Muscle layer of colon (tissue), 2 donors: ENCODE measurements around the gene GNG7.
A peak's percentile ranks its signal among the peaks of the same experiment; 100 is the strongest.
"Not testable (repeated sequence)": the region's sequence is repeated elsewhere in the genome, so short reads cannot be mapped to it uniquely, and the experiment has no call there.

Experiments used
- H3K27ac ChIP-seq: one replicate; pipeline ENCODE4 v1.7.0; 2013; ENCODE audit warnings: low read depth, mild to moderate bottlenecking, low read length, moderate library complexity
- H3K27me3 ChIP-seq, 2 donors: one replicate each; pipeline ENCODE4 v1.7.0; 2013; ENCODE audit warnings: low read length in 2 of 2, mild to moderate bottlenecking in 2 of 2; ENCODE audit not compliant: insufficient read depth in 2 of 2, control insufficient read depth in 1 of 2
- H3K36me3 ChIP-seq: one replicate; pipeline ENCODE4 v1.7.0; 2013; ENCODE audit warnings: mild to moderate bottlenecking, low read length; ENCODE audit not compliant: insufficient read depth
- H3K4me1 ChIP-seq: one replicate; pipeline ENCODE4 v1.7.0; 2013; ENCODE audit warnings: mild to moderate bottlenecking, low read length; ENCODE audit not compliant: insufficient read depth
- H3K4me3 ChIP-seq, 2 donors: one replicate each; pipeline ENCODE4 v1.7.0; 2013; ENCODE audit warnings: low read length in 2 of 2, low read depth in 1 of 2, mild to moderate bottlenecking in 1 of 2, moderate library complexity in 1 of 2
- H3K9ac ChIP-seq: one replicate; pipeline ENCODE4 v1.7.0; 2013; ENCODE audit warnings: low read length
- H3K9me3 ChIP-seq: one replicate; pipeline ENCODE4 v1.7.0; 2013; ENCODE audit warnings: mild to moderate bottlenecking, low read length
- donor health status: abdominal sarcoma.
- donor health status: Adenocarcinoma of cecum.

Gene GNG7

GRCh38 chr19:2511991-2512390, 190.5 kb downstream of the GNG7 start:
- no peak overlapping the region for H3K27ac ChIP-seq
- no peaks in the 10 kb centered on the region for H3K36me3 ChIP-seq
- H3K4me1 ChIP-seq: no peaks in the 10 kb centered on the region
- H3K4me3 ChIP-seq: no peak overlapping the region
- no peaks in the 10 kb centered on the region for H3K9me3 ChIP-seq
- H3K27me3 ChIP-seq: no peaks in the 10 kb centered on the region
- no peak overlapping the region for H3K9ac ChIP-seq

GRCh38 chr19:2511570-2511969, 190.9 kb downstream of the GNG7 start:
- no peaks in the 10 kb centered on the region for H3K27me3 ChIP-seq
- H3K4me1 ChIP-seq: no peaks in the 10 kb centered on the region
- no peak overlapping the region for H3K27ac ChIP-seq
- no peak overlapping the region for H3K4me3 ChIP-seq
- H3K9ac ChIP-seq: no peak overlapping the region
- no peaks in the 10 kb centered on the region for H3K9me3 ChIP-seq
- H3K36me3 ChIP-seq: no peaks in the 10 kb centered on the region

GRCh38 chr19:2509096-2509495, 193.4 kb downstream of the GNG7 start:
- Histone ChIP-seq H3K9me3 (no peaks in the 10 kb centered on the region), H3K27me3 (no peaks in the 10 kb centered on the region), H3K27ac (no peak overlapping the region), H3K4me3 (no peak overlapping the region), H3K36me3 (no peaks in the 10 kb centered on the region), H3K9ac (no peak overlapping the region), H3K4me1 (no peaks in the 10 kb centered on the region)

GRCh38 chr19:2507109-2507508, 195.4 kb downstream of the GNG7 start:
- Histone ChIP-seq H3K4me1 (no peaks in the 10 kb centered on the region), H3K36me3 (no peaks in the 10 kb centered on the region), H3K9me3 (no peaks in the 10 kb centered on the region), H3K27ac (no peak overlapping the region), H3K4me3 (no peak overlapping the region), H3K9ac (no peak overlapping the region), H3K27me3 (no peaks in the 10 kb centered on the region)

GRCh38 chr19:2506656-2507055, 195.8 kb downstream of the GNG7 start:
- not testable (repeated sequence) for H3K36me3 ChIP-seq, H3K4me1 ChIP-seq, H3K27ac ChIP-seq, H3K9me3 ChIP-seq, H3K4me3 ChIP-seq, H3K9ac ChIP-seq, H3K27me3 ChIP-seq

- Histone ChIP-seq H3K9ac (no peak overlapping the region), H3K27me3 (no peaks in the 10 kb centered on the region), H3K27ac (no peak overlapping the region)
These were observed 198.9 kb downstream of the GNG7 start for GRCh38 chr19:2503521-2504109.

GRCh38 chr19:2500841-2501261, 201.6 kb downstream of the GNG7 start:
- Histone ChIP-seq H3K9ac (no peak overlapping the region), H3K4me1 (peaks cover 3% of the 10 kb centered on the region), H3K9me3 (no peaks in the 10 kb centered on the region), H3K27ac (no peak overlapping the region), H3K27me3 (no peaks in the 10 kb centered on the region), H3K4me3 (no peak overlapping the region), H3K36me3 (no peaks in the 10 kb centered on the region)

More at GRCh38 chr19:2503521-2504109, 198.9 kb downstream of the GNG7 start:
- Histone ChIP-seq H3K9me3 (no peaks in the 10 kb centered on the region), H3K4me1 (no peaks in the 10 kb centered on the region), H3K36me3 (no peaks in the 10 kb centered on the region), H3K4me3 (no peak overlapping the region)

- H3K9ac ChIP-seq: no peak overlapping the region
- no peaks in the 10 kb centered on the region for H3K27me3 ChIP-seq
- no peaks in the 10 kb centered on the region for H3K9me3 ChIP-seq
- H3K27ac ChIP-seq: no peak overlapping the region
- peaks cover 7% of the 10 kb centered on the region for H3K4me1 ChIP-seq
- no peak overlapping the region for H3K4me3 ChIP-seq
- no peaks in the 10 kb centered on the region for H3K36me3 ChIP-seq
These were observed 202.3 kb downstream of the GNG7 start for GRCh38 chr19:2500156-2500555.

- peaks cover 7% of the 10 kb centered on the region for H3K4me1 ChIP-seq
- H3K36me3 ChIP-seq: no peaks in the 10 kb centered on the region
- no peaks in the 10 kb centered on the region for H3K9me3 ChIP-seq
- H3K9ac ChIP-seq: no peak overlapping the region
- no peaks in the 10 kb centered on the region for H3K27me3 ChIP-seq
- no peak overlapping the region for H3K27ac ChIP-seq
- no peak overlapping the region for H3K4me3 ChIP-seq
These were observed 205.3 kb downstream of the GNG7 start for GRCh38 chr19:2497186-2497585.

GRCh38 chr19:2495651-2496316, 206.7 kb downstream of the GNG7 start:
- Histone ChIP-seq H3K9ac (no peak overlapping the region), H3K27ac (peak overlapping the region; percentile 48), H3K36me3 (no peaks in the 10 kb centered on the region), H3K4me3 (peak overlapping the region; percentile 66 to 86), H3K4me1 (peaks cover 7% of the 10 kb centered on the region), H3K9me3 (no peaks in the 10 kb centered on the region), H3K27me3 (no peaks in the 10 kb centered on the region)

- peak overlapping the region; percentile 66 to 86 for H3K4me3 ChIP-seq
- peak overlapping the region; percentile 48 for H3K27ac ChIP-seq
- peak overlapping the region; percentile 49 for H3K9ac ChIP-seq
- no peaks in the 10 kb centered on the region for H3K27me3 ChIP-seq
- no peaks in the 10 kb centered on the region for H3K9me3 ChIP-seq
- H3K36me3 ChIP-seq: no peaks in the 10 kb centered on the region
- peaks cover 7% of the 10 kb centered on the region for H3K4me1 ChIP-seq
These were observed 207.3 kb downstream of the GNG7 start for GRCh38 chr19:2495130-2495641.
